Skeletal muscle tissue (tissue), 4 donors: Measurements from ENCODE around the gene TNK1. TPM values are rescaled to one million over a fixed set of nuclear protein-coding genes. Genes with fewer than 3 reads are reported as not detected.
A peak's percentile ranks its signal among the peaks of the same experiment; 100 is the strongest.
"Not testable (repeated sequence)": the region's sequence is repeated elsewhere in the genome, so short reads cannot be mapped to it uniquely, and the experiment has no call there.

Experiments
- H3K27ac ChIP-seq: one replicate; pipeline ENCODE4 v1.7.0; 2013; ENCODE audit warnings: mild to moderate bottlenecking, low read depth, low read length, inconsistent platforms
- H3K27me3 ChIP-seq, 3 donors: one replicate each; pipeline ENCODE4 v1.7.0; 2013; ENCODE audit warnings: low read length in 3 of 3; ENCODE audit not compliant: control insufficient read depth in 3 of 3, insufficient read depth in 3 of 3
- H3K36me3 ChIP-seq, 3 donors: one replicate each; pipeline ENCODE4 v1.7.0; 2013; ENCODE audit warnings: low read length in 3 of 3; ENCODE audit not compliant: control insufficient read depth in 3 of 3, insufficient read depth in 3 of 3
- H3K4me1 ChIP-seq, 3 donors: one replicate each; pipeline ENCODE4 v1.7.0; 2013; ENCODE audit warnings: low read length in 3 of 3, mild to moderate bottlenecking in 3 of 3; ENCODE audit not compliant: control insufficient read depth in 3 of 3, insufficient read depth in 3 of 3
- H3K4me3 ChIP-seq, 3 donors: one replicate each; pipeline ENCODE4 v1.7.0; 2013; ENCODE audit warnings: low read length in 3 of 3
- H3K9ac ChIP-seq, 3 donors: one replicate each; pipeline ENCODE4 v1.7.0; 2013; ENCODE audit warnings: low read length in 3 of 3, mild to moderate bottlenecking in 3 of 3, moderate library complexity in 2 of 3, low read depth in 1 of 3
- H3K9me3 ChIP-seq, 3 donors: one replicate each; pipeline ENCODE4 v1.7.0; 2013; ENCODE audit warnings: low read length in 3 of 3; ENCODE audit not compliant: control insufficient read depth in 3 of 3
- total RNA-seq: library from RNA; depleted of rRNA; stranded (reverse); fragments of >200 nt; gene quantifications from one replicate; pipeline ENCODE4 v1.2.3, GENCODE V29; 2014
- donor health status: Osteomylitis.

TNK1 gene
- not detected for total RNA-seq

- Histone ChIP-seq H3K9me3 (no peaks in the 10 kb centered on the region), H3K4me3 (peak within 1 kb of the TSS; percentile 65 to 70 (median 65)), H3K36me3 (no peaks in the 10 kb centered on the region), H3K4me1 (peaks cover 24 to 34% (median 27%) of the 10 kb centered on the region in 3 donors), H3K27me3 (peaks cover 10 to 43% (median 29%) of the 10 kb centered on the region in 3 donors), H3K27ac (peak within 1 kb of the TSS; percentile 84), H3K9ac (peak within 1 kb of the TSS; percentile 72 to 87 (median 76))
Measured at GRCh38 chr17:7380855-7381683, at the start of gene TNK1. Gene TNK1 (plus strand): TSS chr17:7381089. CDS start chr17:7382927, 1,838 bp downstream.

- Histone ChIP-seq H3K27ac (no peak overlapping the region), H3K9ac (no peak overlapping the region), H3K4me1 (peaks cover 25 to 29% (median 25%) of the 10 kb centered on the region in 3 donors), H3K27me3 (peaks cover 21 to 42% (median 21%) of the 10 kb centered on the region in 3 donors), H3K9me3 (no peaks in the 10 kb centered on the region), H3K36me3 (peaks cover 0 to 1% (median 0%) of the 10 kb centered on the region in 3 donors), H3K4me3 (no peak overlapping the region)
Measured at GRCh38 chr17:7332111-7332510, 48.8 kb upstream of the TNK1 start.

- H3K27ac ChIP-seq, H3K9ac ChIP-seq: not testable (repeated sequence)
Measured at GRCh38 chr17:7332600-7333069, 48.3 kb upstream of the TNK1 start.

GRCh38 chr17:7334938-7335538 lies 45.9 kb upstream of the TNK1 start:
- Histone ChIP-seq H3K9me3 (no peaks in the 10 kb centered on the region), H3K36me3 (no peaks in the 10 kb centered on the region), H3K9ac (no peak overlapping the region), H3K4me3 (no peak overlapping the region), H3K27me3 (peaks cover 26 to 44% (median 33%) of the 10 kb centered on the region in 3 donors), H3K27ac (no peak overlapping the region), H3K4me1 (peaks cover 5 to 7% (median 6%) of the 10 kb centered on the region in 3 donors)

More at GRCh38 chr17:7332600-7333069, 48.3 kb upstream of the TNK1 start:
- not testable (repeated sequence) for H3K4me3 ChIP-seq, H3K36me3 ChIP-seq, H3K9me3 ChIP-seq
- peaks cover 22 to 25% (median 23%) of the 10 kb centered on the region in 3 donors for H3K4me1 ChIP-seq
- H3K27me3 ChIP-seq = peaks cover 24 to 44% (median 26%) of the 10 kb centered on the region in 3 donors

GRCh38 chr17:7335765-7336164 lies 45.1 kb upstream of the TNK1 start:
- not testable (repeated sequence) for H3K4me3 ChIP-seq, H3K27ac ChIP-seq, H3K9ac ChIP-seq, H3K9me3 ChIP-seq, H3K36me3 ChIP-seq, H3K4me1 ChIP-seq
- H3K27me3 ChIP-seq = peaks cover 26 to 47% (median 38%) of the 10 kb centered on the region in 3 donors

GRCh38 chr17:7336240-7337175 lies 44.4 kb upstream of the TNK1 start, which contains the start of gene ACAP1:
Gene ACAP1 (plus strand): TSS chr17:7336529. CDS start chr17:7336735, 206 bp downstream.
- H3K9ac ChIP-seq = peak within 1 kb of the TSS in 2 of 3 donors; percentile 1 to 23
- H3K36me3 ChIP-seq = no peaks in the 10 kb centered on the region
- no peak within 1 kb of the TSS for H3K27ac ChIP-seq
- no peaks in the 10 kb centered on the region for H3K4me1 ChIP-seq
- peaks cover 28 to 49% (median 43%) of the 10 kb centered on the region in 3 donors for H3K27me3 ChIP-seq
- peak within 1 kb of the TSS in 1 of 3 donors; percentile 20 for H3K4me3 ChIP-seq
- H3K9me3 ChIP-seq = no peaks in the 10 kb centered on the region

- peaks cover 34 to 51% (median 50%) of the 10 kb centered on the region in 3 donors for H3K27me3 ChIP-seq
- H3K4me1 ChIP-seq, H3K9ac ChIP-seq, H3K27ac ChIP-seq, H3K9me3 ChIP-seq, H3K4me3 ChIP-seq, H3K36me3 ChIP-seq: not testable (repeated sequence)
Measured at GRCh38 chr17:7337600-7337999, 43.3 kb upstream of the TNK1 start.

GRCh38 chr17:7340179-7340578 lies 40.7 kb upstream of the TNK1 start:
- no peak overlapping the region for H3K27ac ChIP-seq
- no peaks in the 10 kb centered on the region for H3K9me3 ChIP-seq
- H3K36me3 ChIP-seq = no peaks in the 10 kb centered on the region
- no peak overlapping the region for H3K9ac ChIP-seq
- peaks cover 29 to 49% (median 42%) of the 10 kb centered on the region in 3 donors for H3K27me3 ChIP-seq
- no peak overlapping the region for H3K4me3 ChIP-seq
- H3K4me1 ChIP-seq = no peaks in the 10 kb centered on the region

GRCh38 chr17:7341842-7342241 lies 39.0 kb upstream of the TNK1 start:
- Histone ChIP-seq H3K9me3 (no peaks in the 10 kb centered on the region), H3K27me3 (peaks cover 15 to 36% (median 25%) of the 10 kb centered on the region in 3 donors), H3K36me3 (no peaks in the 10 kb centered on the region), H3K4me1 (peaks cover 3 to 10% (median 7%) of the 10 kb centered on the region in 3 donors), H3K4me3 (no peak overlapping the region), H3K9ac (no peak overlapping the region), H3K27ac (no peak overlapping the region)
